OCI-LY1 (cell line): ENCODE measurements around the gene NAT16.
"Not testable (repeated sequence)": the region's sequence is repeated elsewhere in the genome, so short reads cannot be mapped to it uniquely, and the experiment has no call there.

Experiments used
- H2AFZ ChIP-seq: fragments of 200-600 bp; sonication (generic), shearing (Covaris generic); 2 replicates; pipeline ENCODE4 v1.6.0; 2014; ENCODE audit warnings: antibody characterized with exemption, mild to moderate bottlenecking, low read length
- H3F3A ChIP-seq: fragments of 200-600 bp; sonication (generic), shearing (Covaris generic); 2 replicates; pipeline ENCODE4 v1.6.0; 2014; ENCODE audit warnings: mild to moderate bottlenecking, antibody characterized with exemption, low read length, moderate library complexity; ENCODE audit not compliant: insufficient read depth
- H3K27ac ChIP-seq: fragments of 200-600 bp; sonication (generic); 2 replicates; pipeline ENCODE4 v1.5.1; 2014; ENCODE audit warnings: low read length, mixed run types, mild to moderate bottlenecking, low read depth; ENCODE audit not compliant: poor library complexity, severe bottlenecking
- H3K27me3 ChIP-seq: fragments of 200-600 bp; sonication (generic); 2 replicates; pipeline ENCODE4 v1.6.0; 2014; ENCODE audit warnings: antibody characterized with exemption, mild to moderate bottlenecking, low read length, moderate library complexity; ENCODE audit not compliant: insufficient read depth
- H3K36me3 ChIP-seq: fragments of 200-600 bp; sonication (generic); 2 replicates; pipeline ENCODE4 v1.6.1; 2014; ENCODE audit warnings: mild to moderate bottlenecking, antibody characterized with exemption, low read length, moderate library complexity, mixed read lengths; ENCODE audit not compliant: insufficient read depth
- H3K4me1 ChIP-seq: fragments of 200-600 bp; sonication (generic); 2 replicates; pipeline ENCODE4 v1.5.1; 2014; ENCODE audit warnings: mild to moderate bottlenecking, low read length, moderate library complexity; ENCODE audit not compliant: insufficient read depth, severe bottlenecking
- H3K4me2 ChIP-seq: fragments of 200-600 bp; sonication (generic), shearing (Covaris generic); 2 replicates; pipeline ENCODE4 v1.6.1; 2014; ENCODE audit warnings: low read length
- H3K4me3 ChIP-seq: fragments of 200-600 bp; sonication (generic); 2 replicates; pipeline ENCODE4 v1.5.1; 2014; ENCODE audit warnings: low read length, low read depth, mild to moderate bottlenecking, mixed read lengths; ENCODE audit not compliant: poor library complexity, severe bottlenecking
- H3K79me2 ChIP-seq: fragments of 200-600 bp; shearing (Covaris generic); 2 replicates; pipeline ENCODE4 v1.6.1; 2016; ENCODE audit warnings: mixed run types, low read length, mixed read lengths; ENCODE audit not compliant: insufficient read depth
- H3K9ac ChIP-seq: fragments of 200-600 bp; sonication (generic), shearing (Covaris generic); 2 replicates; pipeline ENCODE4 v1.6.1; 2014; ENCODE audit warnings: mild to moderate bottlenecking, low read length, mixed read lengths
- H3K9me2 ChIP-seq: fragments of 200-600 bp; sonication (generic), shearing (Covaris generic); 2 replicates; pipeline ENCODE4 v1.6.1; 2014; ENCODE audit warnings: low read depth, mild to moderate bottlenecking, low read length, mixed read lengths
- H3K9me3 ChIP-seq: fragments of 200-600 bp; shearing (Covaris generic); 2 replicates; pipeline ENCODE4 v1.6.1; 2014; ENCODE audit warnings: low read length, mixed read lengths
- H4K20me1 ChIP-seq: fragments of 200-600 bp; sonication (generic), shearing (Covaris generic); 2 replicates; pipeline ENCODE4 v1.6.0; 2016; ENCODE audit warnings: mild to moderate bottlenecking, low read length; ENCODE audit not compliant: insufficient read depth
- CTCF ChIP-seq: fragments of 200-600 bp; sonication (generic), shearing (Covaris generic); IDR thresholded peaks from 2 replicates; pipeline ENCODE4 v1.5.1; 2017; ENCODE audit warnings: mild to moderate bottlenecking, antibody characterized with exemption, low read length, moderate library complexity, mixed read lengths
- EZH2 ChIP-seq: fragments of 200-600 bp; sonication (generic), shearing (Covaris generic); IDR thresholded peaks from 2 replicates; pipeline ENCODE4 v1.8.0; 2017; ENCODE audit warnings: borderline replicate concordance, mixed run types, mild to moderate bottlenecking, antibody characterized with exemption, low read length, moderate library complexity, mixed read lengths

The NAT16 gene

GRCh38 chr7:101123703-101124068, 56.4 kb downstream of the NAT16 start:
- H3K4me1 ChIP-seq: peaks cover 14% of the 10 kb centered on the region
- H3K27ac ChIP-seq: no peak overlapping the region
- no peak overlapping the region for H3K4me2 ChIP-seq

GRCh38 chr7:101122933-101123702, 57.0 kb downstream of the NAT16 start:
- H4K20me1 ChIP-seq: no peaks in the 10 kb centered on the region
- H3K27ac ChIP-seq: no peak overlapping the region
- no peak overlapping the region for H3K9ac ChIP-seq
- no peaks in the 10 kb centered on the region for H3K9me3 ChIP-seq
- H3K4me1 ChIP-seq: peaks cover 14% of the 10 kb centered on the region
- no peak overlapping the region for H3K4me2 ChIP-seq
- no peaks in the 10 kb centered on the region for H3K79me2 ChIP-seq
- H3K27me3 ChIP-seq: peaks cover 7% of the 10 kb centered on the region
- H2AFZ ChIP-seq: no peak overlapping the region
- H3F3A ChIP-seq: no peaks in the 10 kb centered on the region
- no peak overlapping the region for H3K4me3 ChIP-seq
- no peaks in the 10 kb centered on the region for H3K36me3 ChIP-seq
- no peaks in the 10 kb centered on the region for H3K9me2 ChIP-seq
- TF ChIP-seq CTCF (no peak), EZH2 (no peak)

More at GRCh38 chr7:101123703-101124068, 56.4 kb downstream of the NAT16 start:
- Histone ChIP-seq H3F3A (no peaks in the 10 kb centered on the region), H3K27me3 (peaks cover 7% of the 10 kb centered on the region), H3K9me3 (no peaks in the 10 kb centered on the region), H3K9ac (no peak overlapping the region), H3K36me3 (no peaks in the 10 kb centered on the region), H3K79me2 (no peaks in the 10 kb centered on the region), H2AFZ (no peak overlapping the region), H3K9me2 (no peaks in the 10 kb centered on the region), H3K4me3 (no peak overlapping the region), H4K20me1 (no peaks in the 10 kb centered on the region)
- TF ChIP-seq EZH2: no peak
- no peak for TF ChIP-seq CTCF

- Histone ChIP-seq H3K4me3 (no peak overlapping the region), H3K27ac (no peak overlapping the region), H3K4me2 (no peak overlapping the region), H4K20me1 (no peaks in the 10 kb centered on the region), H3K4me1 (peaks cover 13% of the 10 kb centered on the region), H2AFZ (no peak overlapping the region), H3F3A (no peaks in the 10 kb centered on the region), H3K9me3 (no peaks in the 10 kb centered on the region), H3K27me3 (peaks cover 7% of the 10 kb centered on the region), H3K79me2 (no peaks in the 10 kb centered on the region), H3K9me2 (no peaks in the 10 kb centered on the region), H3K9ac (no peak overlapping the region), H3K36me3 (no peaks in the 10 kb centered on the region)
- TF ChIP-seq EZH2 (no peak), CTCF (no peak)
Observed at GRCh38 chr7:101121991-101122932, 57.8 kb downstream of the NAT16 start.

GRCh38 chr7:101121631-101121990, 58.5 kb downstream of the NAT16 start:
- H3K4me1 ChIP-seq, H3K9me3 ChIP-seq, H2AFZ ChIP-seq, H3K4me2 ChIP-seq, H3K9ac ChIP-seq, H3K36me3 ChIP-seq, H3F3A ChIP-seq, H3K27ac ChIP-seq, H4K20me1 ChIP-seq, H3K9me2 ChIP-seq, H3K79me2 ChIP-seq, H3K4me3 ChIP-seq, H3K27me3 ChIP-seq: not testable (repeated sequence)
